K562 (cell line): ENCODE results near the gene CARD9. TPM values are rescaled to one million over a fixed set of nuclear protein-coding genes. Genes with fewer than 3 reads are reported as not detected.

Experiments
- ATAC-seq: fragments of 200-7000 bp; cut with Tn5 transposase; 3 replicates; pipeline ENCODE4 v1.9.1; 2020; ENCODE audit warnings: moderate library complexity
- BruUV-seq: library from RNA; stranded (reverse); fragments of 400-500 nt; replicated peaks from 2 replicates; lab custom pipeline; 2021; lab: Mats Ljungman, UMichigan
- CTCF ChIA-PET: fragments of 300-600 bp; formaldehyde crosslinking; extraction: SDS; loops from one replicate; lab custom pipeline; 2021; ENCODE audit warnings: low intra/inter-chr PET ratio; lab: Yijun Ruan, JAX
- POLR2A ChIA-PET: fragments of 300-600, 350-650 bp; sonication (Branson Sonifier 250); formaldehyde crosslinking; extraction: SDS; loops from one replicate; lab custom pipeline; 2021; ENCODE audit warnings: antibody characterized with exemption, inconsistent platforms; lab: Yijun Ruan, JAX
- DNase-seq, 4 experiments: peaks; one replicate each; pipeline versions ENCODE4 v3.0.0 to v3.0.0-alpha.2; 2011 to 2018; ENCODE audit warnings: low spot score in 3 of 4, mixed read lengths in 3 of 4; ENCODE audit errors: extremely low read depth in 1 of 4
- FAIRE-seq: peaks from 2 replicates; lab custom pipeline; 2011; peaks lifted over from hg19 to GRCh38; lab: Jason Lieb, UNC
- H2AFZ ChIP-seq: 2 replicates; pipeline ENCODE4 v1.6.0; 2011; ENCODE audit warnings: low read depth, low read length, control low read depth, inconsistent platforms
- H3K27ac ChIP-seq: fragments of 200-600 bp; 3 replicates; pipeline ENCODE4 v1.8.0; 2011; ENCODE audit warnings: low read depth, mild to moderate bottlenecking, control low read depth, inconsistent platforms, low read length, moderate library complexity, mixed read lengths; ENCODE audit errors: extremely low read depth
- H3K27me3 ChIP-seq, 2 experiments: fragments of 300-600 bp in 1 of 2; 2 replicates in 1 of 2; 3 replicates in 1 of 2; pipeline versions ENCODE4 v1.6.0 to v1.8.0; 2011; ENCODE audit warnings: inconsistent platforms in 2 of 2, low read length in 2 of 2, mild to moderate bottlenecking in 1 of 2, mixed read lengths in 1 of 2, moderate library complexity in 1 of 2; ENCODE audit not compliant: control insufficient read depth in 2 of 2, insufficient read depth in 2 of 2
- H3K36me3 ChIP-seq: fragments of 300-600 bp; 3 replicates; pipeline ENCODE4 v1.8.0; 2011; ENCODE audit warnings: mild to moderate bottlenecking, low read length, inconsistent platforms; ENCODE audit not compliant: control insufficient read depth, insufficient read depth
- H3K4me1 ChIP-seq, 2 experiments: fragments of 200-600 bp in 1 of 2; replicated peaks in 1 of 2; 2 replicates in 1 of 2; 3 replicates in 1 of 2; pipeline versions ENCODE4 v1.5.1 to v1.8.0; 2011; ENCODE audit warnings: inconsistent platforms in 2 of 2, low read length in 2 of 2, mild to moderate bottlenecking in 1 of 2, mixed read lengths in 1 of 2, moderate library complexity in 1 of 2; ENCODE audit not compliant: control insufficient read depth in 2 of 2, insufficient read depth in 2 of 2
- H3K4me2 ChIP-seq: 2 replicates; pipeline ENCODE4 v1.6.1; 2011; ENCODE audit warnings: low read length, control low read depth, inconsistent platforms, mixed read lengths; ENCODE audit not compliant: insufficient read depth
- H3K4me3 ChIP-seq: fragments of 200-600 bp; sonication (generic), shearing (Covaris generic); 2 replicates; pipeline ENCODE4 v1.5.1; 2016; ENCODE audit warnings: control low read depth, inconsistent platforms
- H3K79me2 ChIP-seq: fragments of 200-600 bp; 3 replicates; pipeline ENCODE4 v1.8.0; 2011; ENCODE audit warnings: low read length, inconsistent platforms; ENCODE audit not compliant: control insufficient read depth, insufficient read depth
- H3K9ac ChIP-seq, 2 experiments: 2 replicates each; pipeline versions ENCODE4 v1.6.0 to v1.6.1; 2011; ENCODE audit warnings: low read depth in 2 of 2, low read length in 2 of 2, control low read depth in 1 of 2, inconsistent platforms in 1 of 2, mild to moderate bottlenecking in 1 of 2, mixed read lengths in 1 of 2; ENCODE audit not compliant: insufficient read depth in 1 of 2
- H3K9me1 ChIP-seq: one replicate; pipeline ENCODE4 v1.6.0; 2011; ENCODE audit warnings: inconsistent platforms, mild to moderate bottlenecking, low read length, moderate library complexity; ENCODE audit not compliant: control insufficient read depth, insufficient read depth
- H3K9me3 ChIP-seq: replicated peaks from 2 replicates; pipeline ENCODE4 v1.5.1; 2011; ENCODE audit warnings: low read depth, low read length, inconsistent platforms; ENCODE audit not compliant: control insufficient read depth, insufficient read depth
- H4K20me1 ChIP-seq: replicated peaks from 2 replicates; pipeline ENCODE4 v1.6.1; 2011; ENCODE audit warnings: low read length, inconsistent platforms, mixed read lengths; ENCODE audit not compliant: control insufficient read depth, insufficient read depth
- CCAR2 ChIP-seq: fragments of 200-400 bp; formaldehyde crosslinking; IDR thresholded peaks from 2 replicates; pipeline ENCODE4 v1.6.1; 2017; ENCODE audit warnings: mild to moderate bottlenecking, low read depth, low read length
- RBM22 ChIP-seq: fragments of 200-400 bp; formaldehyde crosslinking; IDR thresholded peaks from 2 replicates; pipeline ENCODE4 v1.6.1; 2018; ENCODE audit warnings: low read length, low read depth; ENCODE audit not compliant: poor library complexity, severe bottlenecking
- REST ChIP-seq, 2 experiments: fragments of 450-650 bp; formaldehyde crosslinking in 1 of 2; IDR thresholded peaks; 2 replicates each; pipeline versions ENCODE4 v1.4.0 to v1.6.1; 2014 to 2020; ENCODE audit warnings: mild to moderate bottlenecking in 2 of 2, borderline replicate concordance in 1 of 2, low read depth in 1 of 2
- SETDB1 ChIP-seq: IDR thresholded peaks from one replicate; pipeline ENCODE4 v1.6.1; 2012; ENCODE audit warnings: low read length, control low read depth, inconsistent platforms
- TARDBP ChIP-seq: fragments of 450-650 bp; IDR thresholded peaks from 2 replicates; pipeline ENCODE4 v1.6.1; 2016
- whole genome bisulfite sequencing: fragments of 100-300 bp; shearing (Covaris generic); methylation state at CpG from one replicate; pipeline ENCODE4 v1.1.6; 2016; ENCODE audit warnings: low coverage, mixed read lengths; ENCODE audit not compliant: insufficient coverage; ENCODE audit errors: missing lambda C conversion rate; 5-methylcytosine and 5-hydroxymethylcytosine counted together
- in situ Hi-C: fragments of 300-500 bp; cut with MboI; formaldehyde crosslinking; loops from 4 replicates; pipeline ENCODE4 v1.15.0; 2018; ENCODE audit warnings: inconsistent platforms, mixed read lengths
- intact Hi-C: fragments of 100-400 bp; cut with micrococcal nuclease; formaldehyde crosslinking; loops from 2 replicates; pipeline ENCODE4 v1.14.2; 2022
- polyA plus RNA-seq, 8 experiments: library from polyadenylated mRNA; depleted of rRNA in 4 of 8; stranded (reverse) in 5 of 8; unstranded in 3 of 8; fragments of >200 nt; fragmentation: Nextera tagmentation in 2 of 8; fragmentation: Illumina TruSeq in 1 of 8; extraction: Ambion mirVana in 2 of 8; extraction: Trizol in 1 of 8; gene quantifications; 2 replicates each; pipeline versions ENCODE4 v1.2.1 to v1.2.3, GENCODE V29; 2011 to 2014; ENCODE audit warnings: inconsistent platforms in 1 of 8, missing spikeins in 1 of 8
- total RNA-seq, 7 experiments: library from RNA; depleted of rRNA in 6 of 7; stranded (reverse); fragments of >200 nt in 6 of 7; fragmentation: Illumina TruSeq in 2 of 7; extraction: Trizol in 2 of 7; gene quantifications; 2 replicates each; pipeline versions ENCODE4 v1.2.1 to v1.2.3, GENCODE V29; 2011 to 2021; ENCODE audit warnings: low replicate concordance in 1 of 7
- TF ChIP-seq, protein P1 (sequence below): sonication (generic); formaldehyde crosslinking; IDR thresholded peaks from 2 replicates; pipeline ENCODE4 v1.8.0; 2022; ENCODE audit warnings: mild to moderate bottlenecking, missing genetic modification reagents, borderline replicate concordance

CARD9 gene
- total and polyA plus RNA-seq, 9 of the 15 experiments (the other 6 are each of a cell fraction or from before 2014, with no cell fraction given) = 1.7 to 53.0 (median 9.7) TPM

DNA sequence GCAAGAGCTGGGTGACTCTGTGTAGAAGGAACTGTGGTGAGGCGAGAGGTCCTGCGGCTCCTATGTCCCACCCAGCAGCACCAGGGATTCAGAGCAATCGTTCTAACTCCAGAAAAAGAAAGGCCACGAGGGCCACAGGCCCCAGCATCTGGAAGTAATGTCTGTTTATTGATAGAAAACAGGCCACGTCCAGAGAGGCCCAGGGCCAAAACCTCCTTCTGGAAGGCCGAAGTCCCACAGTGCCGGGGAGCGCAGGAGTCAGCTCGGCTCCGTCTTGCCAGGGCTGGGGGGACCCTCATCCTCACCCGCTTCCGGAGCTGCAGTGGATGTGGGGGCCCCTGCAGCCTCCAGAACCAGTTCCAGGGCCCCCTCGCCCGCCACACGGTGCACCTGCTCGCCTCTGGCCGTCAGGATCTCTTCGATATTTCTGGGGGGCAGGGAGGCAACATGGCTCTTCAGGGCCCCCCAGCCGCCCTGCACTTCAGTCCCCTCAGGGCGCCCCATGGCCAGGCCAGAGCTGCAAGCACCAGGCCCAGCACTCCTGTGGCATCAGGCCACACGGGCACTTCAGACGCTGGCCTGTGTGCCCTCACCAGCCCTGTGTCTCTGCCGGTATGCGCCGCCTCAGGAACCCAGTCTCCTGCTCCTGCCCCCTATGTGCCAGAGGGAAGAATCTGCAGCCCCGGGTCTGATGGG is 11.6 kb downstream of the CARD9 start:
- FAIRE-seq = no peak
- WGBS = 77% methylated on average over 26 of the region's 26 CpGs
- Histone ChIP-seq H3K9me3 (no peaks in the 10 kb centered on the region), H3K36me3 (peaks cover 21% of the 10 kb centered on the region; the same call in 1 of the 3 replicates), H2AFZ (no peak overlapping the region), H3K4me2 (no peak overlapping the region), H3K27me3 (no peaks in the 10 kb centered on the region), H3K27ac (no peak overlapping the region), H3K79me2 (no peaks in the 10 kb centered on the region; the same call in 2 of the 3 replicates), H3K9ac (peak overlapping the region in 1 of 2 experiments; percentile 71; a peak in 2 of 4 replicates), H3K4me1 (peaks cover 11 to 95% of the 10 kb centered on the region in 2 experiments), H4K20me1 (no peaks in the 10 kb centered on the region), H3K9me1 (no peaks in the 10 kb centered on the region), H3K4me3 (no peak overlapping the region)
- intact Hi-C loops = no loop called here
- no peak for ATAC-seq
- in situ Hi-C loops = no loop called here
- BruUV-seq = no TSS peak
- CTCF ChIA-PET = no interaction called here
- TF ChIP-seq REST (IDR thresholded peaks at IDR 0.05; ENCODE audit: borderline replicate concordance) (no peak), REST (CRISPR knock-in tag; IDR thresholded peaks at IDR 0.05; ENCODE audit: low read depth) (no peak), RBM22 (peak; percentile 21), SETDB1 (no peak), CCAR2 (no peak), TARDBP (no peak)
- TF ChIP-seq, protein P1, sequence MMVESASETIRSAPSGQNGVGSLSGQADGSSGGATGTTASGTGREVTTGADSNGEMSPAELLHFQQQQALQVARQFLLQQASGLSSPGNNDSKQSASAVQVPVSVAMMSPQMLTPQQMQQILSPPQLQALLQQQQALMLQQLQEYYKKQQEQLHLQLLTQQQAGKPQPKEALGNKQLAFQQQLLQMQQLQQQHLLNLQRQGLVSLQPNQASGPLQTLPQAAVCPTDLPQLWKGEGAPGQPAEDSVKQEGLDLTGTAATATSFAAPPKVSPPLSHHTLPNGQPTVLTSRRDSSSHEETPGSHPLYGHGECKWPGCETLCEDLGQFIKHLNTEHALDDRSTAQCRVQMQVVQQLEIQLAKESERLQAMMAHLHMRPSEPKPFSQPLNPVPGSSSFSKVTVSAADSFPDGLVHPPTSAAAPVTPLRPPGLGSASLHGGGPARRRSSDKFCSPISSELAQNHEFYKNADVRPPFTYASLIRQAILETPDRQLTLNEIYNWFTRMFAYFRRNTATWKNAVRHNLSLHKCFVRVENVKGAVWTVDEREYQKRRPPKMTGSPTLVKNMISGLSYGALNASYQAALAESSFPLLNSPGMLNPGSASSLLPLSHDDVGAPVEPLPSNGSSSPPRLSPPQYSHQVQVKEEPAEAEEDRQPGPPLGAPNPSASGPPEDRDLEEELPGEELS (CRISPR knock-in tag) = no peak
- DNase-seq = no peak
- POLR2A ChIA-PET = interaction anchor here (0.6 to 2.4 kb wide), 5 partner anchors 10 to 132 kb away, joined by 3 to 12 read pairs (median 6); no protein-coding TSS in a partner anchor
